K562 (cell line): ENCODE measurements around the gene MAP4. TPM values are rescaled to one million over a fixed set of nuclear protein-coding genes. Genes with fewer than 3 reads are reported as not detected.
A peak's percentile ranks its signal among the peaks of the same experiment; 100 is the strongest.

Experiments used
- C11orf30 ChIP-seq: fragments of 450-650 bp; IDR thresholded peaks from 2 replicates; pipeline ENCODE4 v1.6.1; 2016; ENCODE audit warnings: low read depth, mild to moderate bottlenecking
- DPF2 ChIP-seq: fragments of 450-650 bp; IDR thresholded peaks from 2 replicates; pipeline ENCODE4 v1.6.1; 2016
- ETS1 ChIP-seq: conservative IDR thresholded peaks from 2 replicates; pipeline ENCODE4 v1.6.1; 2011; ENCODE audit warnings: low read depth, mild to moderate bottlenecking, low read length; ENCODE audit not compliant: control insufficient read depth
- FOS ChIP-seq: IDR thresholded peaks from 3 replicates; pipeline ENCODE4 v1.6.1; 2011; ENCODE audit not compliant: insufficient read length; ENCODE audit errors: extremely low read depth
- FOXK1 ChIP-seq: sonication (generic); formaldehyde crosslinking; IDR thresholded peaks from 2 replicates; pipeline ENCODE4 v1.8.0; 2022; ENCODE audit warnings: missing genetic modification reagents, mild to moderate bottlenecking, borderline replicate concordance
- GTF3C2 ChIP-seq: IDR thresholded peaks from 3 replicates; pipeline ENCODE4 v1.6.1; 2011; ENCODE audit warnings: borderline replicate concordance, mild to moderate bottlenecking, moderate library complexity; ENCODE audit not compliant: insufficient read length; ENCODE audit errors: extremely low read depth
- HOMEZ ChIP-seq: fragments of 250-450 bp; sonication (Bioruptor Pico); IDR thresholded peaks from 2 replicates; pipeline ENCODE4 v1.4.0; 2020; ENCODE audit warnings: mild to moderate bottlenecking, moderate library complexity
- MAFF ChIP-seq: IDR thresholded peaks from 2 replicates; pipeline ENCODE4 v1.6.1; 2012; ENCODE audit warnings: low read length, improper control_type of control experiment
- MNT ChIP-seq, 2 experiments: fragments of 450-650 bp; conservative IDR thresholded peaks; 2 replicates each; pipeline ENCODE4 v1.6.1; 2017; ENCODE audit warnings: mild to moderate bottlenecking in 2 of 2, moderate library complexity in 2 of 2
- NFIX ChIP-seq: fragments of 250-450 bp; sonication (Bioruptor Pico); IDR thresholded peaks from 2 replicates; pipeline ENCODE4 v1.4.0; 2020; ENCODE audit warnings: low read depth, mild to moderate bottlenecking, moderate library complexity
- PHTF2 ChIP-seq: fragments of 250-450 bp; sonication (Bioruptor Pico); IDR thresholded peaks from 2 replicates; pipeline ENCODE4 v1.5.0; 2021; ENCODE audit warnings: mild to moderate bottlenecking
- PKNOX1 ChIP-seq: fragments of 450-650 bp; IDR thresholded peaks from 2 replicates; pipeline ENCODE4 v1.6.1; 2016
- POLR2AphosphoS5 ChIP-seq: IDR thresholded peaks from 2 replicates; pipeline ENCODE4 v1.6.1; 2011; ENCODE audit warnings: mild to moderate bottlenecking, low read depth, low read length, moderate library complexity; ENCODE audit not compliant: control insufficient read depth, insufficient read depth
- SMARCC2 ChIP-seq: fragments of 450-650 bp; IDR thresholded peaks from 2 replicates; pipeline ENCODE4 v1.6.1; 2017; ENCODE audit warnings: antibody characterized with exemption, moderate library complexity, mild to moderate bottlenecking, low read depth
- TAF7 ChIP-seq: fragments of 450-650 bp; IDR thresholded peaks from 2 replicates; pipeline ENCODE4 v1.6.1; 2016; ENCODE audit warnings: missing genetic modification characterization, missing compliant biosample characterization
- TEAD4 ChIP-seq, 2 experiments: sonication (generic) in 1 of 2; formaldehyde crosslinking in 1 of 2; IDR thresholded peaks; 2 replicates each; pipeline versions ENCODE4 v1.6.1 to v1.8.0; 2012 to 2022; ENCODE audit warnings: borderline replicate concordance in 1 of 2, inconsistent platforms in 1 of 2, low read length in 1 of 2, mild to moderate bottlenecking in 1 of 2, missing genetic modification reagents in 1 of 2
- ZFP36 ChIP-seq: fragments of 150-350 bp; IDR thresholded peaks from 2 replicates; pipeline ENCODE4 v1.6.1; 2018; ENCODE audit warnings: low read length, low read depth; ENCODE audit not compliant: partially characterized antibody
- ZNF586 ChIP-seq: fragments of 450-650 bp; formaldehyde crosslinking; conservative IDR thresholded peaks from 2 replicates; pipeline ENCODE4 v1.4.0; 2020; ENCODE audit warnings: mild to moderate bottlenecking, moderate library complexity
- ZNF79 ChIP-seq: fragments of 250-450 bp; sonication (Bioruptor Pico); IDR thresholded peaks from 2 replicates; pipeline ENCODE4 v1.4.0; 2020; ENCODE audit warnings: low read depth, mild to moderate bottlenecking, moderate library complexity
- polyA plus RNA-seq, 8 experiments: library from polyadenylated mRNA; depleted of rRNA in 4 of 8; stranded (reverse) in 5 of 8; unstranded in 3 of 8; fragments of >200 nt; fragmentation: Nextera tagmentation in 2 of 8; fragmentation: Illumina TruSeq in 1 of 8; extraction: Ambion mirVana in 2 of 8; extraction: Trizol in 1 of 8; gene quantifications; 2 replicates each; pipeline versions ENCODE4 v1.2.1 to v1.2.3, GENCODE V29; 2011 to 2014; ENCODE audit warnings: inconsistent platforms in 1 of 8, missing spikeins in 1 of 8
- total RNA-seq, 7 experiments: library from RNA; depleted of rRNA in 6 of 7; stranded (reverse); fragments of >200 nt in 6 of 7; fragmentation: Illumina TruSeq in 2 of 7; extraction: Trizol in 2 of 7; gene quantifications; 2 replicates each; pipeline versions ENCODE4 v1.2.1 to v1.2.3, GENCODE V29; 2011 to 2021; ENCODE audit warnings: low replicate concordance in 1 of 7

Gene MAP4
- total and polyA plus RNA-seq, 9 of the 15 experiments (the other 6 are each of a cell fraction or from before 2014, with no cell fraction given) = 13.3 to 141 (median 36.8) TPM

- TF ChIP-seq C11orf30 (peak; percentile 77), HOMEZ (no peak), MNT (conservative IDR thresholded peaks at IDR 0.05) (no peak), DPF2 (0 out of 2 replicates have a peak, but pooled peaks have one; percentile 44), FOXK1 (CRISPR knock-in tag) (no peak), ZNF79 (CRISPR knock-in tag) (no peak), PHTF2 (CRISPR knock-in tag) (no peak), MAFF (peak; percentile 20; the same call in 1 of the 2 replicates), TEAD4 (IDR thresholded peaks at IDR 0.05; ENCODE audit: low read length) (no peak), TEAD4 (CRISPR knock-in tag; IDR thresholded peaks at IDR 0.05; ENCODE audit: borderline replicate concordance) (no peak), FOS (peak; percentile 46), ETS1 (no peak), TAF7 (tag) (no peak), PKNOX1 (0 out of 2 replicates have a peak, but pooled peaks have one; percentile 5), ZFP36 (no peak), ZNF586 (no peak), SMARCC2 (0 out of 2 replicates have a peak, but pooled peaks have one; percentile 38), POLR2AphosphoS5 (0 out of 2 replicates have a peak, but pooled peaks have one; percentile 22), NFIX (CRISPR knock-in tag) (no peak), GTF3C2 (no peak)
Observed at GRCh38 chr3:47910777-47911440, 105.3 kb downstream of the MAP4 start (continued).
